ENCODE results near the gene INAFM1. TPM values are rescaled to one million over a fixed set of nuclear protein-coding genes. Genes with fewer than 3 reads are reported as not detected.

Gene INAFM1
- total and polyA plus RNA-seq, 9 of the 15 experiments (the other 6 are each of a cell fraction or from before 2014, with no cell fraction given), result 0.71 to 30.9 (median 3.1) TPM

DNA sequence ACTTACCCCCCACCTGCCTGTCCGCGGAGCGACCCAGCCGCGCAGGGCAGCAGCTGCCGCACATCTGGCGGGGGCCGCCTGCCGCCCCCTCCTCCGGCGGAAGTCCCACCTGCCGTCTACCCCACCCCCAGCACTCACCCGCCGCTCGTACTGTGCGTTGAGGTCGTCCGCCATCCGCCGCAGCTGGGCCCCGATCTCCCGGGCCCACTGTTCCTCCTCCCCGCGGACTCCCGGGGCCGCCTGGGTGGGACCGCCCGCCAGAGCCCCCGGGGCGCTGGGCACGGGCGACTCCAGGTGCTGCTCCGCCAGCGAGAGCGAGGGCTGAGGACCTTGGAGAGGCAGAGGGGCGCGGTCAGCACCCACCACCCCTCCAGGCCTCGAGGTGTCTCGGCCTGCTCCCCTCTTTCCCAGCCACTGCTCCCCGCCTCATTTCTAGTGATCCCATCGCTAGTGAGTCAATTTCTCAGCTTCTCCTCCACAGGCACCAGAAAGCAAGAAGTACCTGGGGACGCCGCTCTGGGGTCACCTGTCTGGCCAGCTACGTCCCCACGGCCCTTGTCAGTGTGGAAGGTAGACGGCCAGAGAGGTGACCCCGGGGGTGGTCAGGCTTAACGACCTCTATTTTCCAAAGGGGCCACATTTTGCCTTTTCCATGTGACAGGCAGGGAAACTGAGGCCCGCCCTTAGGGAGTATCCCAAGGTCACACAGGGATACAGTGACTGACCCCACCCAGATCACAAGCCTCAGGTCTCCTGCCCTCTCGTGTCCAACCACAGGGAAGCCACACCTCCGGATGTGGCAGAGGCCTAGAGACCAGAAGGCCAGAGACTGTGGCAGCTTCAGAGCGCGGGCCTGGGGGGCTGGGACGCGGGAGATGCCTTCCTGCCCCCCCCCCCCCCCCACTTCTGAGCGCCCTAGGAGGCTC, 48.0 kb upstream of the INAFM1 start (continued):
- TF ChIP-seq, protein P1, sequence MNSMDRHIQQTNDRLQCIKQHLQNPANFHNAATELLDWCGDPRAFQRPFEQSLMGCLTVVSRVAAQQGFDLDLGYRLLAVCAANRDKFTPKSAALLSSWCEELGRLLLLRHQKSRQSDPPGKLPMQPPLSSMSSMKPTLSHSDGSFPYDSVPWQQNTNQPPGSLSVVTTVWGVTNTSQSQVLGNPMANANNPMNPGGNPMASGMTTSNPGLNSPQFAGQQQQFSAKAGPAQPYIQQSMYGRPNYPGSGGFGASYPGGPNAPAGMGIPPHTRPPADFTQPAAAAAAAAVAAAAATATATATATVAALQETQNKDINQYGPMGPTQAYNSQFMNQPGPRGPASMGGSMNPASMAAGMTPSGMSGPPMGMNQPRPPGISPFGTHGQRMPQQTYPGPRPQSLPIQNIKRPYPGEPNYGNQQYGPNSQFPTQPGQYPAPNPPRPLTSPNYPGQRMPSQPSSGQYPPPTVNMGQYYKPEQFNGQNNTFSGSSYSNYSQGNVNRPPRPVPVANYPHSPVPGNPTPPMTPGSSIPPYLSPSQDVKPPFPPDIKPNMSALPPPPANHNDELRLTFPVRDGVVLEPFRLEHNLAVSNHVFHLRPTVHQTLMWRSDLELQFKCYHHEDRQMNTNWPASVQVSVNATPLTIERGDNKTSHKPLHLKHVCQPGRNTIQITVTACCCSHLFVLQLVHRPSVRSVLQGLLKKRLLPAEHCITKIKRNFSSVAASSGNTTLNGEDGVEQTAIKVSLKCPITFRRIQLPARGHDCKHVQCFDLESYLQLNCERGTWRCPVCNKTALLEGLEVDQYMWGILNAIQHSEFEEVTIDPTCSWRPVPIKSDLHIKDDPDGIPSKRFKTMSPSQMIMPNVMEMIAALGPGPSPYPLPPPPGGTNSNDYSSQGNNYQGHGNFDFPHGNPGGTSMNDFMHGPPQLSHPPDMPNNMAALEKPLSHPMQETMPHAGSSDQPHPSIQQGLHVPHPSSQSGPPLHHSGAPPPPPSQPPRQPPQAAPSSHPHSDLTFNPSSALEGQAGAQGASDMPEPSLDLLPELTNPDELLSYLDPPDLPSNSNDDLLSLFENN (IDR thresholded peaks at IDR 0.05; ENCODE audit: low read depth in 2 of 2, low read length in 2 of 2), result no peak
- TF ChIP-seq YBX1 (IDR thresholded peaks at IDR 0.05), result no peak
- TF ChIP-seq, protein P2, sequence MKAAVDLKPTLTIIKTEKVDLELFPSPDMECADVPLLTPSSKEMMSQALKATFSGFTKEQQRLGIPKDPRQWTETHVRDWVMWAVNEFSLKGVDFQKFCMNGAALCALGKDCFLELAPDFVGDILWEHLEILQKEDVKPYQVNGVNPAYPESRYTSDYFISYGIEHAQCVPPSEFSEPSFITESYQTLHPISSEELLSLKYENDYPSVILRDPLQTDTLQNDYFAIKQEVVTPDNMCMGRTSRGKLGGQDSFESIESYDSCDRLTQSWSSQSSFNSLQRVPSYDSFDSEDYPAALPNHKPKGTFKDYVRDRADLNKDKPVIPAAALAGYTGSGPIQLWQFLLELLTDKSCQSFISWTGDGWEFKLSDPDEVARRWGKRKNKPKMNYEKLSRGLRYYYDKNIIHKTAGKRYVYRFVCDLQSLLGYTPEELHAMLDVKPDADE (conservative IDR thresholded peaks at IDR 0.05; ENCODE audit: control insufficient read depth, low read depth, low read length), result peak; percentile 73; the same call in 1 of the 2 replicates
- peak; percentile 51 for TF ChIP-seq CREM (IDR thresholded peaks at IDR 0.05; ENCODE audit: low read depth)
- peak in 1 of 2 experiments; percentile 8; a peak in 1 of 4 replicates for TF ChIP-seq MNT (conservative IDR thresholded peaks at IDR 0.05)
- TF ChIP-seq NFRKB (IDR thresholded peaks at IDR 0.05; ENCODE audit: low read depth), result peak; percentile 86; the same call in 1 of the 2 replicates
- TF ChIP-seq, protein P3, sequence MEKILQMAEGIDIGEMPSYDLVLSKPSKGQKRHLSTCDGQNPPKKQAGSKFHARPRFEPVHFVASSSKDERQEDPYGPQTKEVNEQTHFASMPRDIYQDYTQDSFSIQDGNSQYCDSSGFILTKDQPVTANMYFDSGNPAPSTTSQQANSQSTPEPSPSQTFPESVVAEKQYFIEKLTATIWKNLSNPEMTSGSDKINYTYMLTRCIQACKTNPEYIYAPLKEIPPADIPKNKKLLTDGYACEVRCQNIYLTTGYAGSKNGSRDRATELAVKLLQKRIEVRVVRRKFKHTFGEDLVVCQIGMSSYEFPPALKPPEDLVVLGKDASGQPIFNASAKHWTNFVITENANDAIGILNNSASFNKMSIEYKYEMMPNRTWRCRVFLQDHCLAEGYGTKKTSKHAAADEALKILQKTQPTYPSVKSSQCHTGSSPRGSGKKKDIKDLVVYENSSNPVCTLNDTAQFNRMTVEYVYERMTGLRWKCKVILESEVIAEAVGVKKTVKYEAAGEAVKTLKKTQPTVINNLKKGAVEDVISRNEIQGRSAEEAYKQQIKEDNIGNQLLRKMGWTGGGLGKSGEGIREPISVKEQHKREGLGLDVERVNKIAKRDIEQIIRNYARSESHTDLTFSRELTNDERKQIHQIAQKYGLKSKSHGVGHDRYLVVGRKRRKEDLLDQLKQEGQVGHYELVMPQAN (IDR thresholded peaks at IDR 0.05; ENCODE audit: borderline replicate concordance), result no peak
- TF ChIP-seq NEUROD1 (IDR thresholded peaks at IDR 0.05; ENCODE audit: borderline replicate concordance, low read depth, low read length, partially characterized antibody), result no peak
- no peak for TF ChIP-seq SMAD2 (IDR thresholded peaks at IDR 0.05; ENCODE audit: low read depth, low read length)
- TF ChIP-seq, protein P4, sequence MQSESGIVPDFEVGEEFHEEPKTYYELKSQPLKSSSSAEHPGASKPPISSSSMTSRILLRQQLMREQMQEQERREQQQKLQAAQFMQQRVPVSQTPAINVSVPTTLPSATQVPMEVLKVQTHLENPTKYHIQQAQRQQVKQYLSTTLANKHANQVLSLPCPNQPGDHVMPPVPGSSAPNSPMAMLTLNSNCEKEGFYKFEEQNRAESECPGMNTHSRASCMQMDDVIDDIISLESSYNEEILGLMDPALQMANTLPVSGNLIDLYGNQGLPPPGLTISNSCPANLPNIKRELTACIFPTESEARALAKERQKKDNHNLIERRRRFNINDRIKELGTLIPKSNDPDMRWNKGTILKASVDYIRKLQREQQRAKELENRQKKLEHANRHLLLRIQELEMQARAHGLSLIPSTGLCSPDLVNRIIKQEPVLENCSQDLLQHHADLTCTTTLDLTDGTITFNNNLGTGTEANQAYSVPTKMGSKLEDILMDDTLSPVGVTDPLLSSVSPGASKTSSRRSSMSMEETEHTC (IDR thresholded peaks at IDR 0.05), result peak; percentile 81; the same call in 1 of the 2 replicates
- no peak for TF ChIP-seq CBX5 (IDR thresholded peaks at IDR 0.05; ENCODE audit: borderline replicate concordance, low read depth)
- TF ChIP-seq STAT5B (CRISPR knock-in tag; IDR thresholded peaks at IDR 0.05), result no peak
- no peak for TF ChIP-seq IRF2 (CRISPR knock-in tag; IDR thresholded peaks at IDR 0.05)
- no peak for TF ChIP-seq ZNF140 (CRISPR knock-in tag; IDR thresholded peaks at IDR 0.05)
- TF ChIP-seq KLF1 (tag; IDR thresholded peaks at IDR 0.05), result no peak
- TF ChIP-seq ADNP (tag; IDR thresholded peaks at IDR 0.05), result no peak
- peak; percentile 97 for TF ChIP-seq PRPF4 (IDR thresholded peaks at IDR 0.05; ENCODE audit: insufficient read depth, low read depth, low read length, poor library complexity, severe bottlenecking)

Measured in K562 (cell line).